ENCODE measurements around the gene TUBB4A. TPM values are rescaled to one million over a fixed set of nuclear protein-coding genes. Genes with fewer than 3 reads are reported as not detected.

The TUBB4A gene
- total RNA-seq, 6 experiments from 2014 or later, result 0.24 to 19.2 (median 1.4) TPM

GRCh38 chr19:6484230-6484629 is 17.9 kb downstream of the TUBB4A start:
- intact Hi-C loops (cut with DNase I), result no loop called here
- no peak overlapping the region for H3K4me3 ChIP-seq
- no peak overlapping the region for H3K27ac ChIP-seq
- H3K4me1 ChIP-seq, result no peaks in the 10 kb centered on the region
- DNase-seq (no peak), ATAC-seq (no peak)
- H3K27me3 ChIP-seq, result no peaks in the 10 kb centered on the region
- TF ChIP-seq POLR2A (IDR thresholded peaks at IDR 0.05) (no peak), CTCF (IDR thresholded peaks at IDR 0.05) (no peak)
- 85% methylated on average over 7 of the region's 8 CpGs for WGBS (ENCODE audit: insufficient coverage, low coverage, low lambda C conversion rate, missing lambda C conversion rate)
- no peaks in the 10 kb centered on the region for H3K36me3 ChIP-seq
- H3K9me3 ChIP-seq, result peaks cover 0 to 2% (median 0%) of the 10 kb centered on the region in 4 donors

GRCh38 chr19:6483235-6483634 is 18.9 kb downstream of the TUBB4A start:
- TF ChIP-seq CTCF (IDR thresholded peaks at IDR 0.05) (no peak), POLR2A (IDR thresholded peaks at IDR 0.05) (no peak)
- DNase-seq, result no peak
- WGBS (ENCODE audit: insufficient coverage, low coverage, low lambda C conversion rate, missing lambda C conversion rate), result 55% methylated on average over 1 of the region's 3 CpGs
- no peaks in the 10 kb centered on the region for H3K4me1 ChIP-seq
- no peak overlapping the region for H3K27ac ChIP-seq
- H3K27me3 ChIP-seq, result no peaks in the 10 kb centered on the region
- H3K4me3 ChIP-seq, result no peak overlapping the region
- H3K9me3 ChIP-seq, result peaks cover 0 to 2% (median 0%) of the 10 kb centered on the region in 4 donors
- ATAC-seq, result no peak
- no peaks in the 10 kb centered on the region for H3K36me3 ChIP-seq
- intact Hi-C loops (cut with DNase I), result no loop called here

- Histone ChIP-seq H3K4me1 (no peaks in the 10 kb centered on the region), H3K9me3 (peaks cover 0 to 2% (median 0%) of the 10 kb centered on the region in 4 donors), H3K36me3 (no peaks in the 10 kb centered on the region), H3K27me3 (no peaks in the 10 kb centered on the region), H3K4me3 (no peak overlapping the region), H3K27ac (no peak overlapping the region)
- intact Hi-C loops (cut with DNase I), result no loop called here
- ATAC-seq, result no peak
- DNase-seq, result no peak
- WGBS (ENCODE audit: insufficient coverage, low coverage, low lambda C conversion rate, missing lambda C conversion rate), result 97% methylated on average over 3 of the region's 8 CpGs
- TF ChIP-seq POLR2A (IDR thresholded peaks at IDR 0.05), result no peak
Observed at GRCh38 chr19:6482343-6482686, 19.8 kb downstream of the TUBB4A start.

- Histone ChIP-seq H3K4me1 (no peaks in the 10 kb centered on the region), H3K9me3 (peaks cover 0 to 2% (median 0%) of the 10 kb centered on the region in 4 donors), H3K27ac (peak within 1 kb of the TSS in 1 of 3 donors; percentile 49), H3K36me3 (no peaks in the 10 kb centered on the region), H3K27me3 (no peaks in the 10 kb centered on the region), H3K4me3 (peak within 1 kb of the TSS; percentile 22 to 32 (median 23))
- intact Hi-C loops (cut with DNase I), result no loop called here
- DNase-seq, result peak in 2 of 3 donors; percentile 40 to 64
- ATAC-seq, result peak; percentile 42 to 64 (median 62)
- WGBS (ENCODE audit: insufficient coverage, low coverage, low lambda C conversion rate, missing lambda C conversion rate), result 21% methylated on average over 16 of the region's 24 CpGs
- peak; percentile 35 to 48 (median 37) for TF ChIP-seq CTCF (IDR thresholded peaks at IDR 0.05)
- TF ChIP-seq POLR2A (IDR thresholded peaks at IDR 0.05), result no peak
Observed at GRCh38 chr19:6481541-6482342, 20.4 kb downstream of the TUBB4A start, which contains the start of gene DENND1C. TSS of gene DENND1C (minus strand) at chr19:6481787. CDS start at chr19:6481695, 92 bp downstream.

- Histone ChIP-seq H3K27me3 (no peaks in the 10 kb centered on the region), H3K36me3 (no peaks in the 10 kb centered on the region), H3K27ac (peak overlapping the region in 1 of 3 donors; percentile 49), H3K9me3 (peaks cover 0 to 2% (median 0%) of the 10 kb centered on the region in 4 donors), H3K4me1 (no peaks in the 10 kb centered on the region), H3K4me3 (peak overlapping the region; percentile 22 to 32 (median 23))
- 60% methylated on average over 8 of the region's 10 CpGs for WGBS (ENCODE audit: insufficient coverage, low coverage, low lambda C conversion rate, missing lambda C conversion rate)
- DNase-seq (no peak), ATAC-seq (no peak)
- intact Hi-C loops (cut with DNase I), result no loop called here
- TF ChIP-seq POLR2A (IDR thresholded peaks at IDR 0.05) (no peak), CTCF (IDR thresholded peaks at IDR 0.05) (no peak)
Observed at GRCh38 chr19:6480848-6481415, 21.2 kb downstream of the TUBB4A start.

All from right lobe of liver (tissue), 6 donors.